HCT116 (cell line): Measurements from ENCODE around the gene UBAC2. TPM values are rescaled to one million over a fixed set of nuclear protein-coding genes. Genes with fewer than 3 reads are reported as not detected.

ENCODE experiments used
- ATAC-seq: fragments of 200-7000 bp; cut with Tn5 transposase; 2 replicates; pipeline ENCODE4 v1.9.1; 2020; ENCODE audit warnings: mild to moderate bottlenecking, moderate library complexity
- BruUV-seq: library from RNA; stranded (reverse); fragments of 400-500 nt; replicated peaks from 2 replicates; lab custom pipeline; 2021; lab: Mats Ljungman, UMichigan
- CTCF ChIA-PET: fragments of 300-600 bp; sonication (Branson Sonifier 250); formaldehyde crosslinking; loops from one replicate; lab custom pipeline; 2021; ENCODE audit warnings: antibody characterized with exemption; lab: Charles Lee
- POLR2A ChIA-PET: fragments of 300-600, 350-600 bp; sonication (Branson Sonifier 250); formaldehyde crosslinking; loops from one replicate; lab custom pipeline; 2021; ENCODE audit warnings: antibody characterized with exemption; lab: Charles Lee
- RAD21 ChIA-PET, 2 experiments: fragments of 300-600 bp; sonication (Branson Sonifier 250); formaldehyde crosslinking; loops; one replicate each; lab custom pipeline; 2023; ENCODE audit warnings: low total read pairs in 2 of 2; ENCODE audit not compliant: uncharacterized antibody in 2 of 2, unreplicated experiment in 2 of 2, low non-redundant PET in 1 of 2; lab: Charles Lee
- DNase-seq: peaks from one replicate; pipeline ENCODE4 v3.0.0-alpha.2; 2010; ENCODE audit warnings: low read depth, low spot score
- H2AFZ ChIP-seq: fragments of 200-600 bp; shearing (Covaris generic), sonication (generic); 2 replicates; pipeline ENCODE4 v1.6.1; 2017; ENCODE audit warnings: low read depth, mixed run types, mixed read lengths, antibody characterized with exemption, low read length; ENCODE audit not compliant: poor library complexity, severe bottlenecking
- H3K27ac ChIP-seq: 2 replicates; pipeline ENCODE4 v1.5.1; 2012; ENCODE audit warnings: low read depth, low read length
- H3K27me3 ChIP-seq: fragments of 200-600 bp; sonication (generic); 2 replicates; pipeline ENCODE4 v1.6.1; 2016; ENCODE audit warnings: mixed run types, low read length, mixed read lengths; ENCODE audit not compliant: insufficient read depth
- H3K36me3 ChIP-seq, 2 experiments: fragments of 200-500 bp in 1 of 2; fragments of 200-600 bp in 1 of 2; sonication (Bioruptor generic) in 1 of 2; sonication (generic) in 1 of 2; 2 replicates each; pipeline versions ENCODE4 v1.5.1 to v1.6.1; 2014 to 2016; ENCODE audit warnings: low read length in 2 of 2, inconsistent platforms in 1 of 2, mixed read lengths in 1 of 2, mixed run types in 1 of 2; ENCODE audit not compliant: insufficient read depth in 2 of 2, control insufficient read depth in 1 of 2
- H3K4me1 ChIP-seq, 2 experiments: fragments of 200-600 bp in 1 of 2; sonication (generic) in 1 of 2; 2 replicates each; pipeline versions ENCODE4 v1.5.1 to v1.6.1; 2012 to 2017; ENCODE audit warnings: low read length in 2 of 2, inconsistent platforms in 1 of 2, mild to moderate bottlenecking in 1 of 2, mixed read lengths in 1 of 2, mixed run types in 1 of 2, moderate library complexity in 1 of 2; ENCODE audit not compliant: insufficient read depth in 2 of 2, control insufficient read depth in 1 of 2
- H3K4me2 ChIP-seq: fragments of 200-600 bp; sonication (generic); 2 replicates; pipeline ENCODE4 v1.6.1; 2017; ENCODE audit warnings: mixed run types, low read length, mixed read lengths
- H3K4me3 ChIP-seq, 2 experiments: fragments of 200-600 bp in 1 of 2; sonication (generic) in 1 of 2; replicated peaks in 1 of 2; 2 replicates each; pipeline ENCODE4 v1.5.1; 2011 to 2016; ENCODE audit warnings: low read length in 2 of 2, control low read depth in 1 of 2, low read depth in 1 of 2, mild to moderate bottlenecking in 1 of 2, mixed read lengths in 1 of 2, mixed run types in 1 of 2
- H3K79me2 ChIP-seq: fragments of 200-600 bp; sonication (generic); 2 replicates; pipeline ENCODE4 v1.6.1; 2017; ENCODE audit warnings: mild to moderate bottlenecking, mixed run types, low read length, moderate library complexity, mixed read lengths; ENCODE audit not compliant: insufficient read depth
- H3K9ac ChIP-seq: fragments of 200-600 bp; sonication (generic); 2 replicates; pipeline ENCODE4 v1.6.1; 2016; ENCODE audit warnings: low read length, mixed read lengths
- H3K9me2 ChIP-seq: fragments of 200-600 bp; sonication (generic), shearing (Covaris generic); 2 replicates; pipeline ENCODE4 v1.6.1; 2017; ENCODE audit warnings: mixed run types, mild to moderate bottlenecking, moderate library complexity; ENCODE audit not compliant: insufficient read depth
- H3K9me3 ChIP-seq, 2 experiments: fragments of 200-500 bp in 1 of 2; fragments of 200-600 bp in 1 of 2; sonication (Bioruptor generic) in 1 of 2; sonication (generic) in 1 of 2; 2 replicates each; pipeline ENCODE4 v1.6.1; 2014 to 2017; ENCODE audit warnings: low read length in 2 of 2, mixed read lengths in 2 of 2, inconsistent platforms in 1 of 2, low read depth in 1 of 2, mild to moderate bottlenecking in 1 of 2, mixed run types in 1 of 2, moderate library complexity in 1 of 2; ENCODE audit not compliant: control insufficient read depth in 1 of 2, insufficient read depth in 1 of 2
- H4K20me1 ChIP-seq: fragments of 200-600 bp; sonication (generic), shearing (Covaris generic); 2 replicates; pipeline ENCODE4 v1.6.1; 2017; ENCODE audit warnings: mixed run types, mild to moderate bottlenecking, moderate library complexity; ENCODE audit not compliant: insufficient read depth
- CEBPB ChIP-seq: IDR thresholded peaks from 2 replicates; pipeline ENCODE4 v1.6.1; 2012; ENCODE audit warnings: low read depth
- EZH2 ChIP-seq: fragments of 200-600 bp; sonication (generic); IDR thresholded peaks from 2 replicates; pipeline ENCODE4 v1.6.1; 2017; ENCODE audit warnings: antibody characterized with exemption, mixed run types
- FOSL1 ChIP-seq: IDR thresholded peaks from 2 replicates; pipeline ENCODE4 v1.6.1; 2012; ENCODE audit warnings: low read depth
- YY1 ChIP-seq: IDR thresholded peaks from 2 replicates; pipeline ENCODE4 v1.6.1; 2011; ENCODE audit warnings: low read length, low read depth, moderate library complexity, mild to moderate bottlenecking; ENCODE audit not compliant: insufficient replicate concordance; ENCODE audit errors: extremely low read depth
- ZFX ChIP-seq: fragments of 450-650 bp; IDR thresholded peaks from 2 replicates; pipeline ENCODE4 v1.6.1; 2017
- intact Hi-C: fragments of 100-400 bp; cut with micrococcal nuclease; formaldehyde crosslinking; loops from 2 replicates; pipeline ENCODE4 v1.10.0; 2022
- total RNA-seq: library from RNA; stranded (reverse); gene quantifications from one replicate; pipeline ENCODE4 v1.2.1, GENCODE V29; 2021; ENCODE audit not compliant: unreplicated experiment
- TF ChIP-seq, protein P1 (sequence below): IDR thresholded peaks from 2 replicates; pipeline ENCODE4 v1.6.1; 2012
- TF ChIP-seq, protein P2 (sequence below), 3 experiments: fragments of 200-600 bp in 1 of 3; sonication (generic) in 1 of 3; IDR thresholded peaks in 2 of 3; conservative IDR thresholded peaks in 1 of 3; 2 replicates each; pipeline ENCODE4 v1.5.1; 2012 to 2017; ENCODE audit warnings: low read depth in 2 of 3, low read length in 2 of 3, antibody characterized with exemption in 1 of 3, borderline replicate concordance in 1 of 3, control low read depth in 1 of 3, mild to moderate bottlenecking in 1 of 3, mixed read lengths in 1 of 3, mixed run types in 1 of 3, moderate library complexity in 1 of 3; ENCODE audit not compliant: insufficient read depth in 1 of 3

Gene UBAC2
- total RNA-seq, 1 experiment from 2014 or later, result 67.4 TPM

DNA sequence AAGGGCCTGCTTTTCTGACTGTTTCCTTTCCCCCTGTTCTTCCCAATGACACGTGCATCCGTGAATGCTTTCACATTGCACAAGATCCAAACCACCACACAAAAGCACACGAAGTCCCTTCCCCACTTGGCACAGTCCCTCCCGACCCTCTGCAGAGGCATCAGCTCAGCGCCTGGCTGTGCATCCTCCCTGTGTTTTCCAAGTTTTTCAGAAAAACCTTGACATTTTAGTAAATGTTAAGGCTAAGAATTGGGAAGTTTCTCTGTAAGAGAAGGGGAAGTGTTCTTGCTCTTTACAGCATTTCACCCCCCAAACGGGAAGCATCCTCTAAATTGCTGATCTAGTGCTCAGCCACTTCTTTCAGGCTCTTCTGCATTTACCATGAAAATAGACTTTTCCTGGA lies 206.1 kb downstream of the UBAC2 start:
- no TSS peak for BruUV-seq
- ChIA-PET POLR2A (no interaction called here), RAD21 (no interaction called here), CTCF (no interaction called here)
- Histone ChIP-seq H3K9me2 (no peaks in the 10 kb centered on the region), H3K36me3 (no peaks in the 10 kb centered on the region), H3K4me3 (no peak overlapping the region), H2AFZ (no peak overlapping the region), H3K9me3 (no peaks in the 10 kb centered on the region), H3K4me1 (peaks cover 0 to 4% of the 10 kb centered on the region in 2 experiments; a peak in 1 of 4 replicates), H3K79me2 (no peaks in the 10 kb centered on the region), H3K27ac (no peak overlapping the region), H3K27me3 (no peaks in the 10 kb centered on the region), H3K4me2 (no peak overlapping the region), H4K20me1 (no peaks in the 10 kb centered on the region), H3K9ac (no peak overlapping the region)
- DNase-seq (no peak), ATAC-seq (no peak)
- intact Hi-C loops, result no loop called here
- TF ChIP-seq CEBPB (no peak), FOSL1 (no peak), ZFX (no peak), YY1 (no peak), EZH2 (no peak)
- TF ChIP-seq, protein P1, sequence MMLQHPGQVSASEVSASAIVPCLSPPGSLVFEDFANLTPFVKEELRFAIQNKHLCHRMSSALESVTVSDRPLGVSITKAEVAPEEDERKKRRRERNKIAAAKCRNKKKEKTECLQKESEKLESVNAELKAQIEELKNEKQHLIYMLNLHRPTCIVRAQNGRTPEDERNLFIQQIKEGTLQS, result no peak
- TF ChIP-seq, protein P2, sequence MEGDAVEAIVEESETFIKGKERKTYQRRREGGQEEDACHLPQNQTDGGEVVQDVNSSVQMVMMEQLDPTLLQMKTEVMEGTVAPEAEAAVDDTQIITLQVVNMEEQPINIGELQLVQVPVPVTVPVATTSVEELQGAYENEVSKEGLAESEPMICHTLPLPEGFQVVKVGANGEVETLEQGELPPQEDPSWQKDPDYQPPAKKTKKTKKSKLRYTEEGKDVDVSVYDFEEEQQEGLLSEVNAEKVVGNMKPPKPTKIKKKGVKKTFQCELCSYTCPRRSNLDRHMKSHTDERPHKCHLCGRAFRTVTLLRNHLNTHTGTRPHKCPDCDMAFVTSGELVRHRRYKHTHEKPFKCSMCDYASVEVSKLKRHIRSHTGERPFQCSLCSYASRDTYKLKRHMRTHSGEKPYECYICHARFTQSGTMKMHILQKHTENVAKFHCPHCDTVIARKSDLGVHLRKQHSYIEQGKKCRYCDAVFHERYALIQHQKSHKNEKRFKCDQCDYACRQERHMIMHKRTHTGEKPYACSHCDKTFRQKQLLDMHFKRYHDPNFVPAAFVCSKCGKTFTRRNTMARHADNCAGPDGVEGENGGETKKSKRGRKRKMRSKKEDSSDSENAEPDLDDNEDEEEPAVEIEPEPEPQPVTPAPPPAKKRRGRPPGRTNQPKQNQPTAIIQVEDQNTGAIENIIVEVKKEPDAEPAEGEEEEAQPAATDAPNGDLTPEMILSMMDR (IDR thresholded peaks at IDR 0.05 in 2 of 3, conservative IDR thresholded peaks at IDR 0.05 in 1 of 3; ENCODE audit: borderline replicate concordance in 1 of 3, insufficient read depth in 1 of 3, low read depth in 2 of 3, low read length in 2 of 3), result no peak
